ENCODE data around the gene PYGB.
A peak's percentile ranks its signal among the peaks of the same experiment; 100 is the strongest.
"Not testable (repeated sequence)": the region's sequence is repeated elsewhere in the genome, so short reads cannot be mapped to it uniquely, and the experiment has no call there.

PYGB gene

DNA sequence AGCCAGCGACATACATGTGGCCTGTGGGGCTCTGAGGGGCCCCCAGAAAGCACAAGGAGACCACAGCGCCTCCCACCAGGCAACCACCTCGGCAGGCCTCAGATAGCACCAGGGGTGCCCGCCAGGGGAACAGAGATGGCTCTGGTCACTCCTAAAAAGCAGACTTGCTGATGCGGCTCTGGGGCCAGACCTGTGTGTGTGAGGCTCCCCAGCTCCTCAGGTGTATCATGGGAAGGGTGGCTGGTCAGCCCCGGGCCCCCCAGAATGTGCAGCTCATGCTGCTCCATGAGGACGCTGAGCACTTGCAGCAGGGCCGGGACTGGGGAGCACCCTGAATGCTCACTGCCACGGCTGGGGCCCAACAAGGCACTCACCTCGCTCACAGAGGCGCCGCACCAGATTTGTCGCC lies 60.2 kb downstream of the PYGB start:
- in situ Hi-C loops (cut with HindIII; ENCODE audit: low sequenced_read_pairs), result no loop called here
- DNase-seq (ENCODE audit: low read depth), result no peak
- TF ChIP-seq, protein P1, sequence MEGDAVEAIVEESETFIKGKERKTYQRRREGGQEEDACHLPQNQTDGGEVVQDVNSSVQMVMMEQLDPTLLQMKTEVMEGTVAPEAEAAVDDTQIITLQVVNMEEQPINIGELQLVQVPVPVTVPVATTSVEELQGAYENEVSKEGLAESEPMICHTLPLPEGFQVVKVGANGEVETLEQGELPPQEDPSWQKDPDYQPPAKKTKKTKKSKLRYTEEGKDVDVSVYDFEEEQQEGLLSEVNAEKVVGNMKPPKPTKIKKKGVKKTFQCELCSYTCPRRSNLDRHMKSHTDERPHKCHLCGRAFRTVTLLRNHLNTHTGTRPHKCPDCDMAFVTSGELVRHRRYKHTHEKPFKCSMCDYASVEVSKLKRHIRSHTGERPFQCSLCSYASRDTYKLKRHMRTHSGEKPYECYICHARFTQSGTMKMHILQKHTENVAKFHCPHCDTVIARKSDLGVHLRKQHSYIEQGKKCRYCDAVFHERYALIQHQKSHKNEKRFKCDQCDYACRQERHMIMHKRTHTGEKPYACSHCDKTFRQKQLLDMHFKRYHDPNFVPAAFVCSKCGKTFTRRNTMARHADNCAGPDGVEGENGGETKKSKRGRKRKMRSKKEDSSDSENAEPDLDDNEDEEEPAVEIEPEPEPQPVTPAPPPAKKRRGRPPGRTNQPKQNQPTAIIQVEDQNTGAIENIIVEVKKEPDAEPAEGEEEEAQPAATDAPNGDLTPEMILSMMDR (IDR thresholded peaks at IDR 0.05; ENCODE audit: low read depth, low read length, missing control alignments), result no peak
- no peak overlapping the region for H3K4me3 ChIP-seq (ENCODE audit: low read depth, low read length)

DNA sequence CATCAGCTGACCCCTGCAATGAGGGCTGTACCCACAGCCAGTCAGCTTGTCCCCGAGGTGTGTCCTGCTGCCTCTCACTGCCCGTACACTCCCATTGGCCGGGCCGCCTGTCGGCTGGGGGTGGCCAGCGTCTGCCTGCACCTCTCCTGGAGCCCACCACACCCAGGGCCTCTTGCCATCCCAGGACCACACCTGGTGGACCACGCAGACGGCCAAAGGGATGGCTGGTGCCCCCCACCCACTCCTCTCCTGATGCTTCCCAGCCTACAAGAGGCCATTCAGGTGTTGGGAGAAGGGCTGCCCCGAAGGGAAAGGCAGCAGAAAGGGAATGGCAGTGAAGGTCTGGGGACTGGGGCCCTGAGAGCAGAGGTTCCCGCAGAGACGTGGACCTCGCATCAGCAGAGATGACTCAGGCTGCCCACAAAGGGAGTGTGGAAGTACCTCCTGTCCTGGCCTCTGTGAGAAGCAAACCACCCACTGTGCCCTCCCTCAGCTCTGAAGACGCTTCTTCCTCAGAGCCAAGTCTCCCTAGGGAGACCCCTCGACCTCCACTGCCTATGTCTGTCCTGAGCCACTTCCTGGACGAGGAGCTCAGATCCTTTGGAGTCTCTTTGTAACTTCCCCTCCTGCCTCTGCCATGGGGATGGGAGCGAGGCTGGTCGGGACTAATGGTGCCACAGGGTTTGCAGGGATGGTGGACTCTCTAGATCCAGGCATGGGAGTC lies 60.9 kb downstream of the PYGB start:
- in situ Hi-C loops (cut with HindIII; ENCODE audit: low sequenced_read_pairs), result no loop called here
- no peak overlapping the region for H3K4me3 ChIP-seq (ENCODE audit: low read depth, low read length)
- TF ChIP-seq, protein P1 (IDR thresholded peaks at IDR 0.05; ENCODE audit: low read depth, low read length, missing control alignments), result no peak
- peak; percentile 35 for DNase-seq (ENCODE audit: low read depth)

DNA sequence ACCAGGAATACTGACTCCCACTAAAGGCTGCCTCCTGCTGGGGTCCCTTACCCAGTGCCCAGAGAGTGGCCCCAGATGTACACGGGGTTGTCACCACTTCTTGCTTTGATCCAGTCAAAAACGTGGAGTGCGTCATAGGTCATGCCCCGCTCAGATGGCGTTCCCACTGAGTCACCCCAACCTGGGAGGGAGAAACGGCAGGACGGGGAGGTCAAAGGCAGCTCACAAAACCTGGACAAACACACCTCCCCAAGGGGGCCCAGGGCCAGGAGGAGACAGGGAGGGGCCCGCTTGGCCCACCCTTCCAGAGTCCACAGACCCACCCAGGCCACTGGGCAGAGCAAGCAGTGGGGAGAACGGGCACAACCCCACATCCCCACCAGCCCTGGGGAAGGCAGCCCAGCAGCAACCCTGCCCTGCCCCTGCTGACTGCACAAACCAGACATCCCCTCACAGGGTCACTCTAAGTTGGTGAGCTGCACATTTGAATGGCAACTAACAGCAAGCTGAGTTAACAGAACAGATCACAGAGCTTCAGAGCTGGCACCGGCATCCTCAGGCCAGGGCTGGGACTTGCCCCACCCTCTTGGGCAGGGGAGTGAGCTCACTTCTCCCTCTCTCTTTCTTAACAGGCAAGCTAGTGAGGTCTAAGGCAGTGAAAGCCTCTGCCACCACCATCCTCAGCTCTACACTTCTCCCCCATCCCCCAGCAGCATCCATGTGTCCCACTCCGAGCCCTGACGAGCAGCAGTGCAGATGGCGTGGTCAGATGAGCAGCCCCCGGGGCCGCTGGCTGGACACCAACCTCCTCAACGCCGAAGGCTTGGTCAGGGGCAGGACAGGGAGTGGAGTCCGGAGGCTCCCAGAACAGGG lies 61.7 kb downstream of the PYGB start:
- no peak for DNase-seq (ENCODE audit: low read depth)
- TF ChIP-seq, protein P1 (IDR thresholded peaks at IDR 0.05; ENCODE audit: low read depth, low read length, missing control alignments), result no peak
- no peak overlapping the region for H3K4me3 ChIP-seq (ENCODE audit: low read depth, low read length)
- in situ Hi-C loops (cut with HindIII; ENCODE audit: low sequenced_read_pairs), result no loop called here

DNA sequence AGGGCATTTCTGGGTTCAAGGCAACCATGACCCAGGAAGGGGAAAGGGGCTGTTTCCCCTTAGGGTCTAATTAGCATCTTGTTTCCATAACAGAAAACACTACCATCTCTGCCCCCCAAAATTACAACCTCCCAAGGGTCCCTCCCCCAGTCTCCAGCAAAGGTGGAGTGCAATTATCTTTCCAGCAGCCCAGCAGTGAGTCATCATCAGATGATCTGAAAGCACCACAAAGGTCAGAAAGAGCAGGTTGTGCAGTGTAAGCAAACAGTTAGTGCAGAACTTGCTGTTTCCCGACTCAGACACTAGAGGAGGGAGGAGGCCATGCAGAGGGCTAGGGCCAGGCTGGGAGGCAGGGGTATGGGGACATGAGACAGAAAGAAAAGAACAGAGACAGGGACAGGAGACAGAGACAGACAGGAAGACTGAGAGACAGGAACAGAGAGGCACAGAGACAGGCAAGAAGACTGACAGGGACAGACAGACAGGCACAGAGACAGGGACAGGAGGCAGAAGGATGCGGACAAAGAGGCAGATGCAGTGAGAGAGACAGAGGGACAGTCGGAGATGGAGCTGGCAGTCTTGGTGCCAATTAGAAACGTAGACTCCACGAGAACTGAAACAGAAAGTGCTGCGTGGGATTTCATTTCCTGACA lies 62.5 kb downstream of the PYGB start:
- TF ChIP-seq, protein P1 (IDR thresholded peaks at IDR 0.05; ENCODE audit: low read depth, low read length, missing control alignments), result peak; percentile 78
- H3K4me3 ChIP-seq (ENCODE audit: low read depth, low read length), result no peak overlapping the region
- DNase-seq (ENCODE audit: low read depth), result peak; percentile 45
- in situ Hi-C loops (cut with HindIII; ENCODE audit: low sequenced_read_pairs), result no loop called here

DNA sequence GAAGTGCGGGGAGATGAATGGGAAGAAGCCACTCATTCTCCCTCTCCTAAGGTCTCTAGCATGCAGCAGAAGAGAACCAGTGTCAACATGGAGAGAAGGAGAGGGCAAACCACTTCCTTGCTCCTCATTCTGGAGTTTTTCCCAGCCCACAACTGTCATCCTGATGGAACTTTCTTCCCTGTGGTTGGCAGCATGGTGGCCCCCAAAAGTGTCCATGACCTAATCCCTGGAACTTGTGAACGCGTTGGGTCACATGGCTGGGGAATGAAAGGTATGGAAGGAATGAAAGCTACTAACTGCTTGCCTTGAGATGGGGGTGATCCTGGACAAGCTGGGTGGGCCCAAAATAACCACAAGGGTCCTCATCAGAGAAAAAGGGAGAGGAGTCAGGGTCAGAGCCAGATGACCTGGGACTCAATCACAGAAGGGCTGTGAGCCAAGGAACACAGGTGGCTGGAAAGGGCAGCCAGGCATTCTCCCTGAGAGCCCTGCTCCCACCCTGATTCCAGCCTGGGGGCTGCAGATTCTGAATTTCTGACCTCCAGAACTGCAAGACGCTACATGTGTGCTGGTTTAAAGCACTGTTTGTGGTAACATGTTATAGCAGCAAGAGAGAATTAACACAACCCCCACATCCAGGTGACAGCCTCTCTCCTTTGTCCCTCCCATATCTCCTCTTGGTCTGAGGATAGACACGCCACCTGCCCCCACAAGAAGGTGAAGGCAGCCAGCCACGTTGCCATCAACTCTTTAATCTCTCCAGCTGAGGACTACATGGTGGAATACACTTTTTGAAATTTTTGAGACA lies 63.2 kb downstream of the PYGB start:
- peak; percentile 34 for DNase-seq (ENCODE audit: low read depth)
- TF ChIP-seq, protein P1 (IDR thresholded peaks at IDR 0.05; ENCODE audit: low read depth, low read length, missing control alignments), result no peak
- in situ Hi-C loops (cut with HindIII; ENCODE audit: low sequenced_read_pairs), result no loop called here
- no peak overlapping the region for H3K4me3 ChIP-seq (ENCODE audit: low read depth, low read length)

DNA sequence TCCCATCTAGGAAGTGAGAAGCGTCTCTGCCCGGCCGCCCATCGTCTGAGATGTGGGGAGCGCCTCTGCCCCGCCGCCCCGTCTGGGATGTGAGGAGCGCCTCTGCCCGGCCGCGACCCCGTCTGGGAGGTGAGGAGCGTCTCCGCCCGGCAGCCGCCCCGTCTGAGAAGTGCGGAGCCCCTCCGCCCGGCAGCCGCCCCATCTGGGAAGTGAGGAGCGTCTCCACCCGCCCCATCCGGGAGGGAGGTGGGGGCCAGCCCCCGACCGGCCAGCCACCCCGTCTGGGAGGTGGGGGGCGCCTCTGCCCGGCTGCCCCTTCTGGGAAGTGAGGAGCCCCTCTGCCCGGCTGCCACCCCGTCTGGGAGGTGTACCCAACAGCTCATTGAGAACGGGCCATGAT lies 64.8 kb downstream of the PYGB start:
- H3K4me3 ChIP-seq (ENCODE audit: low read depth, low read length); DNase-seq (ENCODE audit: low read depth); in situ Hi-C loops (cut with HindIII; ENCODE audit: low sequenced_read_pairs): not testable (repeated sequence)
